DMS53 treated with DMSO at 0.1 percent for 48 hours (cell line): ENCODE data around the gene MXD3.

ENCODE experiments used
- DNase-seq: peaks from one replicate; lab custom pipeline; 2025; ENCODE audit not compliant: unreplicated experiment; lab: John Stamatoyannopoulos, UW

Gene MXD3

GRCh38 chr5:177303925-177304391, 7.7 kb downstream of the MXD3 start:
- no peak for DNase-seq

- DNase-seq = peak; percentile 68
These were observed 8.4 kb downstream of the MXD3 start, which contains the start of the genes PRELID1 and RAB24 for GRCh38 chr5:177303121-177303924. PRELID1 (plus strand) TSS chr5:177303799; CDS start chr5:177303986, 187 bp downstream. RAB24 (minus strand) TSS chr5:177303719; CDS start chr5:177303288, 431 bp downstream.

GRCh38 chr5:177302354-177303110, 9.2 kb downstream of the MXD3 start:
- no peak for DNase-seq

- peak; percentile 98 for DNase-seq
These were observed 10.1 kb downstream of the MXD3 start for GRCh38 chr5:177301503-177302165.

GRCh38 chr5:177300951-177301350, 10.7 kb downstream of the MXD3 start:
- no peak for DNase-seq

- DNase-seq = no peak
These were observed 11.3 kb downstream of the MXD3 start for GRCh38 chr5:177300236-177300880.

- no peak for DNase-seq
These were observed 12.0 kb downstream of the MXD3 start for GRCh38 chr5:177299697-177300096.

GRCh38 chr5:177297922-177298321, 13.8 kb downstream of the MXD3 start:
- DNase-seq = no peak

- no peak for DNase-seq
These were observed 15.1 kb downstream of the MXD3 start for GRCh38 chr5:177296581-177296980.

- no peak for DNase-seq
These were observed 15.8 kb downstream of the MXD3 start for GRCh38 chr5:177295924-177296323.

GRCh38 chr5:177294632-177295031, 17.1 kb downstream of the MXD3 start:
- no peak for DNase-seq

GRCh38 chr5:177293819-177294581, 17.7 kb downstream of the MXD3 start:
- DNase-seq = no peak

GRCh38 chr5:177291735-177292134, 20.0 kb downstream of the MXD3 start:
- no peak for DNase-seq

- DNase-seq = no peak
These were observed 20.7 kb downstream of the MXD3 start for GRCh38 chr5:177290816-177291596.

GRCh38 chr5:177288191-177288590, 23.5 kb downstream of the MXD3 start:
- DNase-seq = no peak

GRCh38 chr5:177276886-177277285, 34.8 kb downstream of the MXD3 start:
- no peak for DNase-seq

- DNase-seq = no peak
These were observed 35.8 kb downstream of the MXD3 start for GRCh38 chr5:177275883-177276282.

- no peak for DNase-seq
These were observed 40.6 kb downstream of the MXD3 start for GRCh38 chr5:177271113-177271512.

GRCh38 chr5:177270653-177271052, 41.0 kb downstream of the MXD3 start:
- DNase-seq = no peak
